Neural progenitor cell (in vitro differentiated cells): Measurements from ENCODE around the gene PTGER3. TPM values are rescaled to one million over a fixed set of nuclear protein-coding genes. Genes with fewer than 3 reads are reported as not detected.

Experiments used
- DNase-seq: peaks from one replicate; pipeline ENCODE4 v3.0.0-alpha.2; 2016; ENCODE audit warnings: low spot score
- H2AFZ ChIP-seq: fragments of 200-600 bp; sonication (generic); replicated peaks from 2 replicates; pipeline ENCODE4 v1.6.1; 2016; ENCODE audit warnings: antibody characterized with exemption
- H3F3A ChIP-seq: fragments of 200-600 bp; sonication (generic); 2 replicates; pipeline ENCODE4 v1.6.1; 2016; ENCODE audit warnings: antibody characterized with exemption, low read depth
- H3K27ac ChIP-seq: fragments of 200-600 bp; sonication (generic); 2 replicates; pipeline ENCODE4 v1.5.1; 2016; ENCODE audit warnings: mild to moderate bottlenecking
- H3K27me3 ChIP-seq: fragments of 200-600 bp; sonication (generic); 2 replicates; pipeline ENCODE4 v1.6.1; 2016; ENCODE audit warnings: mild to moderate bottlenecking, moderate library complexity
- H3K36me3 ChIP-seq: fragments of 200-600 bp; sonication (generic); 2 replicates; pipeline ENCODE4 v1.5.1; 2016
- H3K4me1 ChIP-seq: fragments of 200-600 bp; sonication (generic); 2 replicates; pipeline ENCODE4 v1.6.1; 2016; ENCODE audit warnings: mixed run types
- H3K4me2 ChIP-seq: fragments of 200-600 bp; sonication (generic); 2 replicates; pipeline ENCODE4 v1.6.1; 2016
- H3K4me3 ChIP-seq: fragments of 200-600 bp; sonication (generic); 2 replicates; pipeline ENCODE4 v1.5.1; 2016
- H3K79me2 ChIP-seq: fragments of 200-600 bp; sonication (generic); 2 replicates; pipeline ENCODE4 v1.6.1; 2016; ENCODE audit warnings: low read depth
- H3K9ac ChIP-seq: fragments of 200-600 bp; sonication (generic); 2 replicates; pipeline ENCODE4 v1.6.1; 2016
- H3K9me3 ChIP-seq: fragments of 200-600 bp; sonication (generic); 2 replicates; pipeline ENCODE4 v1.5.1; 2016; ENCODE audit warnings: low read depth
- H4K20me1 ChIP-seq: fragments of 200-600 bp; sonication (generic); 2 replicates; pipeline ENCODE4 v1.6.1; 2016; ENCODE audit warnings: low read depth
- H3K27ac Mint-ChIP-seq: 3 replicates; pipeline ENCODE4 v1.8.0; 2021; ENCODE audit warnings: mixed read lengths
- H3K27me3 Mint-ChIP-seq: 2 replicates; pipeline ENCODE4 v1.8.0; 2022; ENCODE audit warnings: low read depth, mild to moderate bottlenecking, inconsistent platforms, moderate library complexity, mixed read lengths; ENCODE audit not compliant: insufficient read depth
- H3K36me3 Mint-ChIP-seq: 3 replicates; pipeline ENCODE4 v1.8.0; 2021; ENCODE audit warnings: mixed read lengths
- H3K4me1 Mint-ChIP-seq: 3 replicates; pipeline ENCODE4 v1.8.0; 2021; ENCODE audit warnings: mixed read lengths
- H3K4me3 Mint-ChIP-seq: 3 replicates; pipeline ENCODE4 v1.8.0; 2021; ENCODE audit warnings: mild to moderate bottlenecking, moderate library complexity, mixed read lengths
- H3K9me3 Mint-ChIP-seq: 3 replicates; pipeline ENCODE4 v1.8.0; 2020; ENCODE audit warnings: mixed read lengths
- CTCF ChIP-seq: fragments of 200-600 bp; sonication (generic); IDR thresholded peaks from 2 replicates; pipeline ENCODE4 v1.5.1; 2017; ENCODE audit warnings: antibody characterized with exemption, mild to moderate bottlenecking
- EZH2 ChIP-seq: fragments of 200-600 bp; sonication (generic); IDR thresholded peaks from 2 replicates; pipeline ENCODE4 v1.6.1; 2017; ENCODE audit warnings: antibody characterized with exemption, mild to moderate bottlenecking, moderate library complexity
- EZH2phosphoT487 ChIP-seq: fragments of 200-600 bp; sonication (generic); IDR thresholded peaks from 2 replicates; pipeline ENCODE4 v1.6.1; 2017; ENCODE audit warnings: antibody characterized with exemption
- total RNA-seq: library from RNA; depleted of rRNA; stranded (reverse); fragments of >200 nt; gene quantifications from 2 replicates; pipeline ENCODE4 v1.2.3, GENCODE V29; 2015; ENCODE audit warnings: low replicate concordance

The PTGER3 gene
- total RNA-seq, 1 donor from 2014 or later, result 0.09 TPM

- no peaks in the 10 kb centered on the region for H3K9me3 ChIP-seq
- peaks cover 13% of the 10 kb centered on the region for H3K4me1 Mint-ChIP-seq
- peak within 1 kb of the TSS; percentile 95 for H3K4me2 ChIP-seq
- H3K4me3 ChIP-seq, result peak within 1 kb of the TSS; percentile 98
- H3K9me3 Mint-ChIP-seq, result no peaks in the 10 kb centered on the region
- TF ChIP-seq EZH2 (peak; percentile 9), EZH2phosphoT487 (peak; percentile 24), CTCF (peak; percentile 78)
- peaks cover 49% of the 10 kb centered on the region for H3K79me2 ChIP-seq
- peaks cover 18% of the 10 kb centered on the region for H3K36me3 ChIP-seq
- H4K20me1 ChIP-seq, result peaks cover 38% of the 10 kb centered on the region
- peak; percentile 94 for DNase-seq
- H3K36me3 Mint-ChIP-seq, result peaks cover 3% of the 10 kb centered on the region
- no peaks in the 10 kb centered on the region for H3F3A ChIP-seq
- H3K4me1 ChIP-seq, result peaks cover 13% of the 10 kb centered on the region
- peak within 1 kb of the TSS; percentile 96 for H3K4me3 Mint-ChIP-seq
- H3K27me3 ChIP-seq, result peaks cover 40% of the 10 kb centered on the region
- peak within 1 kb of the TSS; percentile 94 for H3K9ac ChIP-seq
- H3K27ac ChIP-seq, result peak within 1 kb of the TSS; percentile 87
- H2AFZ ChIP-seq, result peak within 1 kb of the TSS; percentile 98
- peaks cover 2% of the 10 kb centered on the region for H3K27me3 Mint-ChIP-seq
- peak within 1 kb of the TSS; percentile 100 for H3K27ac Mint-ChIP-seq
Observed at GRCh38 chr1:71080739-71081696, 33.4 kb upstream of the PTGER3 start, which contains the start of gene ZRANB2. ZRANB2 (minus strand) TSS chr1:71081035; CDS start chr1:71080995, 40 bp downstream.

GRCh38 chr1:71080230-71080738 lies 32.7 kb upstream of the PTGER3 start:
- H4K20me1 ChIP-seq, result peaks cover 40% of the 10 kb centered on the region
- peak overlapping the region; percentile 94 for H3K9ac ChIP-seq
- peak overlapping the region; percentile 98 for H3K4me3 ChIP-seq
- H3K36me3 Mint-ChIP-seq, result peaks cover 7% of the 10 kb centered on the region
- no peaks in the 10 kb centered on the region for H3F3A ChIP-seq
- peaks cover 13% of the 10 kb centered on the region for H3K4me1 Mint-ChIP-seq
- H3K79me2 ChIP-seq, result peaks cover 56% of the 10 kb centered on the region
- peaks cover 13% of the 10 kb centered on the region for H3K4me1 ChIP-seq
- H3K27me3 Mint-ChIP-seq, result peaks cover 2% of the 10 kb centered on the region
- peak overlapping the region; percentile 100 for H3K27ac Mint-ChIP-seq
- H3K4me2 ChIP-seq, result peak overlapping the region; percentile 95
- no peaks in the 10 kb centered on the region for H3K9me3 ChIP-seq
- peak overlapping the region; percentile 98 for H2AFZ ChIP-seq
- peak overlapping the region; percentile 96 for H3K4me3 Mint-ChIP-seq
- TF ChIP-seq EZH2phosphoT487, result no peak
- TF ChIP-seq CTCF, result no peak
- no peak for TF ChIP-seq EZH2
- H3K27me3 ChIP-seq, result peaks cover 33% of the 10 kb centered on the region
- no peak overlapping the region for H3K27ac ChIP-seq
- no peaks in the 10 kb centered on the region for H3K9me3 Mint-ChIP-seq
- H3K36me3 ChIP-seq, result peaks cover 20% of the 10 kb centered on the region
- peak; percentile 21 for DNase-seq

GRCh38 chr1:71074681-71075080 lies 27.1 kb upstream of the PTGER3 start:
- H3K9me3 ChIP-seq, result no peaks in the 10 kb centered on the region
- TF ChIP-seq EZH2 (no peak), CTCF (no peak), EZH2phosphoT487 (no peak)
- Mint-ChIP-seq H3K4me3 (no peak overlapping the region), H3K27me3 (no peaks in the 10 kb centered on the region), H3K27ac (no peak overlapping the region), H3K4me1 (peaks cover 7% of the 10 kb centered on the region), H3K9me3 (no peaks in the 10 kb centered on the region), H3K36me3 (peaks cover 19% of the 10 kb centered on the region)
- H2AFZ ChIP-seq, result no peak overlapping the region
- H3K4me2 ChIP-seq, result no peak overlapping the region
- no peak overlapping the region for H3K4me3 ChIP-seq
- no peaks in the 10 kb centered on the region for H3K27me3 ChIP-seq
- no peak overlapping the region for H3K27ac ChIP-seq
- no peaks in the 10 kb centered on the region for H3F3A ChIP-seq
- H3K9ac ChIP-seq, result no peak overlapping the region
- H4K20me1 ChIP-seq, result peaks cover 56% of the 10 kb centered on the region
- H3K36me3 ChIP-seq, result peaks cover 55% of the 10 kb centered on the region
- peaks cover 68% of the 10 kb centered on the region for H3K79me2 ChIP-seq
- H3K4me1 ChIP-seq, result peaks cover 10% of the 10 kb centered on the region
- DNase-seq, result no peak
